Fibroblast of lung (primary cell): ENCODE measurements around the gene CDH15.

ENCODE experiments used
- CTCF ChIP-seq, 2 donors: IDR thresholded peaks in 1 of 2; conservative IDR thresholded peaks in 1 of 2; 1 replicate in 1 of 2; 2 replicates in 1 of 2; pipeline ENCODE4 v1.5.1; 2011 to 2012; ENCODE audit warnings: low read length in 2 of 2, control low read depth in 1 of 2, inconsistent platforms in 1 of 2, low read depth in 1 of 2, mild to moderate bottlenecking in 1 of 2
- EZH2 ChIP-seq: IDR thresholded peaks from 2 replicates; pipeline ENCODE4 v1.5.1; 2012; ENCODE audit warnings: low read length, control low read depth, mild to moderate bottlenecking; ENCODE audit errors: missing control alignments

GRCh38 chr16:89210904-89211515, 39.5 kb downstream of the CDH15 start:
- no peak for TF ChIP-seq EZH2
- no peak for TF ChIP-seq CTCF (conservative IDR thresholded peaks at IDR 0.05 in 1 of 2, IDR thresholded peaks at IDR 0.05 in 1 of 2; ENCODE audit: low read depth in 1 of 2, low read length in 2 of 2)
